GM12891 (cell line): ENCODE data around the gene ABHD17A.

Experiments used
- PAX5 ChIP-seq: IDR thresholded peaks from 2 replicates; pipeline ENCODE4 v1.6.1; 2011; ENCODE audit warnings: low read length, moderate library complexity, mild to moderate bottlenecking; ENCODE audit not compliant: insufficient read depth, severe bottlenecking
- POLR2A ChIP-seq: IDR thresholded peaks from 2 replicates; pipeline ENCODE4 v1.6.1; 2011; ENCODE audit warnings: low read depth, low read length, control low read depth
- POLR2AphosphoS5 ChIP-seq: IDR thresholded peaks from 2 replicates; pipeline ENCODE4 v1.6.1; 2011; ENCODE audit warnings: low read depth, low read length, control low read depth
- POU2F2 ChIP-seq: IDR thresholded peaks from 2 replicates; pipeline ENCODE4 v1.6.1; 2011; ENCODE audit warnings: low read depth, mild to moderate bottlenecking, control low read depth, low read length, moderate library complexity
- SPI1 ChIP-seq: IDR thresholded peaks from 2 replicates; pipeline ENCODE4 v1.6.1; 2011; ENCODE audit warnings: low read depth, low read length, control low read depth
- TAF1 ChIP-seq: IDR thresholded peaks from 2 replicates; pipeline ENCODE4 v1.6.1; 2011; ENCODE audit warnings: low read depth, low read length, control low read depth

GRCh38 chr19:1875646-1876495, 9.4 kb downstream of the ABHD17A start:
- peak; percentile 59; the same call in 1 of the 2 replicates for TF ChIP-seq TAF1
- TF ChIP-seq POLR2A, result peak; percentile 68
- TF ChIP-seq POLR2AphosphoS5, result peak; percentile 86
- TF ChIP-seq POU2F2, result peak; percentile 70; the same call in 1 of the 2 replicates
- peak; percentile 79 for TF ChIP-seq SPI1
- no peak for TF ChIP-seq PAX5
